Activated T-helper 1 cell treated with anti-CD3 and anti-CD28 coated beads, Interleukin-12 subunit alpha, Interleukin-12 subunit beta, Interleukin-2, Interleukin-4 antibody, amounts not matched to agents 30 ng/mL and 10 ng/mL and 1 ng/mL, durations not matched to agents 14 hours and 24 hours and 36 hours (primary cell): ENCODE results near the gene SLC27A4. TPM values are rescaled to one million over a fixed set of nuclear protein-coding genes. Genes with fewer than 3 reads are reported as not detected.
A peak's percentile ranks its signal among the peaks of the same experiment; 100 is the strongest.

Experiments
- DNase-seq: peaks from one replicate; pipeline ENCODE4 v3.0.0; 2021; ENCODE audit warnings: low spot score
- H3K27ac Mint-ChIP-seq: one replicate; pipeline ENCODE4 v1.8.0; 2021; ENCODE audit warnings: mild to moderate bottlenecking, mixed read lengths
- H3K27me3 Mint-ChIP-seq: one replicate; pipeline ENCODE4 v1.8.0; 2022; ENCODE audit warnings: mild to moderate bottlenecking, moderate library complexity, mixed read lengths; ENCODE audit not compliant: insufficient read depth
- H3K36me3 Mint-ChIP-seq: one replicate; pipeline ENCODE4 v1.8.0; 2021; ENCODE audit warnings: low read depth, mixed read lengths
- H3K4me1 Mint-ChIP-seq: one replicate; pipeline ENCODE4 v1.8.0; 2021; ENCODE audit warnings: low read depth, mixed read lengths
- H3K4me3 Mint-ChIP-seq: one replicate; pipeline ENCODE4 v1.8.0; 2021; ENCODE audit warnings: mild to moderate bottlenecking, moderate library complexity, mixed read lengths
- H3K9me3 Mint-ChIP-seq: one replicate; pipeline ENCODE4 v1.8.0; 2021; ENCODE audit warnings: mixed read lengths
- intact Hi-C: fragments of 100-400 bp; cut with micrococcal nuclease; formaldehyde crosslinking; loops from one replicate; pipeline ENCODE4 v1.15.1; 2024
- total RNA-seq: library from RNA; stranded (reverse); gene quantifications from 2 replicates; pipeline ENCODE4 v1.2.3, GENCODE V29; 2022

The SLC27A4 gene
- total RNA-seq, 1 donor from 2014 or later, result 43.2 TPM

- Mint-ChIP-seq H3K4me1 (no peaks in the 10 kb centered on the region), H3K27ac (no peak overlapping the region), H3K4me3 (no peak overlapping the region), H3K9me3 (no peaks in the 10 kb centered on the region), H3K27me3 (no peaks in the 10 kb centered on the region), H3K36me3 (peaks cover 17% of the 10 kb centered on the region)
- no peak for DNase-seq
- intact Hi-C loops, result no loop called here
These were observed 25.6 kb upstream of the SLC27A4 start for GRCh38 chr9:128314697-128315096.

- intact Hi-C loops, result no loop called here
- Mint-ChIP-seq H3K27ac (no peak overlapping the region), H3K9me3 (no peaks in the 10 kb centered on the region), H3K4me3 (no peak overlapping the region), H3K27me3 (no peaks in the 10 kb centered on the region), H3K4me1 (no peaks in the 10 kb centered on the region), H3K36me3 (peaks cover 11% of the 10 kb centered on the region)
- no peak for DNase-seq
These were observed 23.9 kb upstream of the SLC27A4 start for GRCh38 chr9:128316421-128316820.

DNA sequence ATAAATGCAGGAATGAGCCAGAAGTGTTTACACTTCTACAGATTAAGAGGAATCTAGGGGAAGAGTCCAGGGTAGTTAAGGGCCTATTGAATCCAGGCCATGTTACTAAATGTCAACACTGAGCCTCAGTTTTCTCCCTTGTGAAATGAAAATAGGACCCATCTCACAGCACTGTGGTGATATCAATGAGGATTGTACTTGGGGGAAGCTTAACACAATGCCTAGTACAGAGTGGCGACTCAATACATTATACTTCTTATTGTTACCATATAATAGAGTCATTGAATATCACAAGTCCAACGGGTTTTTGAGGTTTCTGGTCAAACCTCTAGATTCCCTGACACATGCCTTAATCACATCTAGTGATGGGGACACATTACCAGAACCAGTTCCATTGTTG lies 22.7 kb upstream of the SLC27A4 start:
- Mint-ChIP-seq H3K9me3 (no peaks in the 10 kb centered on the region), H3K36me3 (peaks cover 9% of the 10 kb centered on the region), H3K27ac (no peak overlapping the region), H3K4me3 (no peak overlapping the region), H3K27me3 (peaks cover 2% of the 10 kb centered on the region), H3K4me1 (no peaks in the 10 kb centered on the region)
- intact Hi-C loops, result no loop called here
- no peak for DNase-seq

DNA sequence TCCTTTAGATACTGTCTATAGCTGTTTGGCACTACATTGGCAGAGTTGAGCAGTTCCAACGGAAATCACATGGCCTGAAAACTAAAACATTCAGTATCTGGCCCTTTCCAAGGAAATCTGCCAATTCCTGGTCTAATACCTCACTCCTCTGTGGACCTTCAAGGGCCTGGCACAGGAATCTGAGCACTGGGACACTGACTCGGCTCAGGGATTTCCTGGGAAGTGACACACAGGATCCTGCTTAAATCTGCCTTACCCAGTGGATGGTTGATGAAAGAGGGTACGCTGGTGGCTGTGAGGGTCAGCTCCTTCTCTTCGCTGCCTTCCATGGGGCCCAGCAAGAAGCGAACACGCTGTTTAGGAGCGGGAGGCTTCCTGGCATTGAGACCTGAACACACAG lies 19.0 kb upstream of the SLC27A4 start:
- peaks cover 12% of the 10 kb centered on the region for H3K4me1 Mint-ChIP-seq
- peak overlapping the region; percentile 98 for H3K4me3 Mint-ChIP-seq
- H3K9me3 Mint-ChIP-seq, result no peaks in the 10 kb centered on the region
- peaks cover 14% of the 10 kb centered on the region for H3K36me3 Mint-ChIP-seq
- H3K27me3 Mint-ChIP-seq, result peaks cover 2% of the 10 kb centered on the region
- DNase-seq, result no peak
- H3K27ac Mint-ChIP-seq, result no peak overlapping the region
- intact Hi-C loops, result loop anchor here (5.0 kb wide), 1 partner anchor 451 kb away; the partner anchor contains the start of gene ZER1

- H3K4me1 Mint-ChIP-seq, result peaks cover 12% of the 10 kb centered on the region
- peaks cover 2% of the 10 kb centered on the region for H3K27me3 Mint-ChIP-seq
- H3K9me3 Mint-ChIP-seq, result no peaks in the 10 kb centered on the region
- intact Hi-C loops, result loop anchor here (1.0 to 5.0 kb wide), 15 partner anchors 18 to 626 kb away; partner anchors contain the start of genes BBLN, CERCAM, CIZ1 and GOLGA2
- H3K27ac Mint-ChIP-seq, result peak overlapping the region; percentile 100
- DNase-seq, result no peak
- H3K36me3 Mint-ChIP-seq, result peaks cover 9% of the 10 kb centered on the region
- H3K4me3 Mint-ChIP-seq, result peak overlapping the region; percentile 98
These were observed 18.4 kb upstream of the SLC27A4 start for GRCh38 chr9:128321879-128322403.

GRCh38 chr9:128322404-128323211 lies 17.7 kb upstream of the SLC27A4 start, which contains the start of the genes COQ4 and TRUB2:
TSS of gene COQ4 (plus strand) at chr9:128322839. CDS start at chr9:128322859, 20 bp downstream.
TSS of gene TRUB2 (minus strand) at chr9:128322447. CDS start at chr9:128322408, 39 bp downstream.
- intact Hi-C loops, result loop anchor here (1.0 to 5.0 kb wide), 16 partner anchors 18 to 626 kb away; partner anchors contain the start of genes BBLN, CERCAM, CIZ1 and GOLGA2
- DNase-seq, result peak; percentile 91

GRCh38 chr9:128323212-128323730 lies 17.1 kb upstream of the SLC27A4 start:
- peaks cover 12% of the 10 kb centered on the region for H3K4me1 Mint-ChIP-seq
- no peaks in the 10 kb centered on the region for H3K9me3 Mint-ChIP-seq
- intact Hi-C loops, result loop anchor here (1.0 to 5.0 kb wide), 3 partner anchors 40 to 449 kb away; partner anchors contain the start of gene ZER1
- H3K27ac Mint-ChIP-seq, result peak overlapping the region; percentile 100
- DNase-seq, result no peak
- H3K27me3 Mint-ChIP-seq, result peaks cover 2% of the 10 kb centered on the region
- H3K36me3 Mint-ChIP-seq, result peaks cover 10% of the 10 kb centered on the region
- H3K4me3 Mint-ChIP-seq, result peak overlapping the region; percentile 98

More at GRCh38 chr9:128322404-128323211, 17.7 kb upstream of the SLC27A4 start, which contains the start of the genes COQ4 and TRUB2:
- Mint-ChIP-seq H3K4me3 (peak within 1 kb of the TSS; percentile 98), H3K36me3 (peaks cover 7% of the 10 kb centered on the region), H3K27me3 (peaks cover 2% of the 10 kb centered on the region), H3K27ac (peak within 1 kb of the TSS; percentile 100), H3K4me1 (peaks cover 12% of the 10 kb centered on the region), H3K9me3 (no peaks in the 10 kb centered on the region)

DNA sequence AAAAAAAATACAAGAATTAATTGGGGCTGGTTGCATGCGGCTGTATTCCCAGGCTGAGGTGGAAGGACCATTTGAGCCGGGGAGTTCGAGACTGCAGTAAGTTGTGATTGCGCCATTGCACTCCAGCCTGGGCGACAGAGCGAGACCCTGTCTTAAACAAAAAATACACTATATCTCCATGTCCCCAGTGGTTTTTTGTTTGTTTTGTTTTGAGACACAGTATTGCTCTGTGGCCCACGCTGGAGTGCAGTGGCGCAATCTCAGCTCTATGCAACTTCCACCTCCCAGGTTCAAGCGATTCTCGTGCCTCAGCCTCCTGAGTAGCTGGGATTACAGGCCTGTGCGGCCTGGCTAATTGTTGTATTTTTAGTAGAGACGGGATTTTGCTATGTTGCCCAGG lies 16.5 kb upstream of the SLC27A4 start:
- Mint-ChIP-seq H3K4me3 (peak overlapping the region; percentile 98), H3K27ac (peak overlapping the region; percentile 100), H3K4me1 (peaks cover 12% of the 10 kb centered on the region), H3K27me3 (peaks cover 2% of the 10 kb centered on the region), H3K9me3 (no peaks in the 10 kb centered on the region), H3K36me3 (peaks cover 10% of the 10 kb centered on the region)
- DNase-seq, result no peak
- intact Hi-C loops, result loop anchor here (1.0 to 5.0 kb wide), 3 partner anchors 39 to 449 kb away; partner anchors contain the start of gene ZER1

DNA sequence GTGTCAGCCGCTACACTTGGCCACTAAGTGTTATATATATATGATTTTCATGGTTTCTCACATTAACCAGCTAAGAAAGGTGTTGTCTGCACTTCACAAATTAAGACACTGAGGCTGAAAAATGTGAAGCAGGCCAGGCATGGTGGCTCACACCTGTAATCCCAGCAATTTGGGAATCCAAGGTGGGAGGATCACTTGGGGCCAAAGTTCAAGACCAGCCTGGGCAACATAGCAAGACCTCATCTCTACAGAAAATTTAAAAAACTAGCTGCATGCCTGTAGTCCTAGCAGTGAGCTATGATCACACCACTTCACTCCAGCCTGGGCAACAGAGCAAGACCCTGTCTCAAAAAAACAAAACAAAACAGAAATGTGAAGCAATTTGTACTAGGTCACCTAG lies 15.9 kb upstream of the SLC27A4 start:
- Mint-ChIP-seq H3K27ac (no peak overlapping the region), H3K9me3 (no peaks in the 10 kb centered on the region), H3K4me1 (peaks cover 12% of the 10 kb centered on the region), H3K27me3 (peaks cover 2% of the 10 kb centered on the region), H3K4me3 (peak overlapping the region; percentile 98), H3K36me3 (peaks cover 10% of the 10 kb centered on the region)
- intact Hi-C loops, result loop anchor here (5.0 kb wide), 1 partner anchor 448 kb away; the partner anchor contains the start of gene ZER1
- no peak for DNase-seq

- intact Hi-C loops, result no loop called here
- H3K36me3 Mint-ChIP-seq, result peaks cover 10% of the 10 kb centered on the region
- H3K4me1 Mint-ChIP-seq, result peaks cover 12% of the 10 kb centered on the region
- no peak overlapping the region for H3K27ac Mint-ChIP-seq
- no peaks in the 10 kb centered on the region for H3K9me3 Mint-ChIP-seq
- H3K27me3 Mint-ChIP-seq, result peaks cover 2% of the 10 kb centered on the region
- peak overlapping the region; percentile 39 for H3K4me3 Mint-ChIP-seq
- no peak for DNase-seq
These were observed 14.7 kb upstream of the SLC27A4 start for GRCh38 chr9:128325629-128326028.

GRCh38 chr9:128333451-128333869 lies 6.9 kb upstream of the SLC27A4 start:
- Mint-ChIP-seq H3K27me3 (no peaks in the 10 kb centered on the region), H3K36me3 (peaks cover 5% of the 10 kb centered on the region), H3K4me3 (no peak overlapping the region), H3K9me3 (no peaks in the 10 kb centered on the region), H3K4me1 (no peaks in the 10 kb centered on the region), H3K27ac (no peak overlapping the region)
- intact Hi-C loops, result no loop called here
- no peak for DNase-seq

DNA sequence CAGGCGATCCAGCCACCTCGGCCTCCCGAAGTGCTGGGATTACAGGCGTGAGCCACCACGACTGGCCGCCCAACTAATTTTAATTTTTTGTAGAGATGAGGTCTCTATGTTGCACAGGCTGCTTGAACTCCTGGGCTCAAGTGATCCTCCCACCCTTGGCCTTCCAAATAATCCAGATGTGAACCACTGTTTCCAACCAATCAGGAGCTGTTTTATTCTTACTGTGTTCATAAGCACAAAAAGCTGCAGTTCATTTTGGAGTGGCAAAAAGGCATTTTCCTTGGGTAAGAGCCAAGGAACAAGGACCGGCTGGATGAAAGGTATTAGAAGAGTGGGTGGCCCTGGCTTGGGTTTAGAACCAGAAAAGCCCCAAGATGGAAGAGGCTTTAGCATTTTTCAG lies 5.2 kb upstream of the SLC27A4 start:
- no peak for DNase-seq
- Mint-ChIP-seq H3K27me3 (no peaks in the 10 kb centered on the region), H3K27ac (no peak overlapping the region), H3K9me3 (no peaks in the 10 kb centered on the region), H3K4me1 (no peaks in the 10 kb centered on the region), H3K4me3 (no peak overlapping the region), H3K36me3 (peaks cover 5% of the 10 kb centered on the region)
- intact Hi-C loops, result no loop called here

DNA sequence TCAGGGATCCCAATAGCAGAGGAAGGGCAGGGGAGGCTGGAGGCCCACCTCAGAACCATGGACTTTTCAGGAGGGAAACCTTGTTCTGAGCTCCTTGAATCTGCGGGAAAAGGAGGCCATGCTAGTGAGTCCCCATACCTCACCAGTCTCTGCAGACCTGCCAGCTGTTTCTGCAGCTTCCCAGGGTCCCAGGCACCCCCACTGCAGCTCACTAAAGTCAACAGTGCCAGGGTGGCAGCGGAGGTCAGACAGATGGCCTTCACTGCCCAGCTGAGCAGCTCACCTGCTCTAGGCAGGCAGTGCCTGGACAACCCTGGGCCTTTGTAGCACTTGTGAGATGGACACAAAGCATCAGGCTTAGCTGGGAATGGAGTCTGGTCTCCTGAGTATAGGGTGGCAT lies 4.4 kb upstream of the SLC27A4 start:
- intact Hi-C loops, result no loop called here
- Mint-ChIP-seq H3K27me3 (no peaks in the 10 kb centered on the region), H3K4me3 (no peak overlapping the region), H3K27ac (no peak overlapping the region), H3K9me3 (no peaks in the 10 kb centered on the region), H3K36me3 (peaks cover 5% of the 10 kb centered on the region), H3K4me1 (no peaks in the 10 kb centered on the region)
- no peak for DNase-seq
